ENCODE data around the gene ATXN2.

DNA sequence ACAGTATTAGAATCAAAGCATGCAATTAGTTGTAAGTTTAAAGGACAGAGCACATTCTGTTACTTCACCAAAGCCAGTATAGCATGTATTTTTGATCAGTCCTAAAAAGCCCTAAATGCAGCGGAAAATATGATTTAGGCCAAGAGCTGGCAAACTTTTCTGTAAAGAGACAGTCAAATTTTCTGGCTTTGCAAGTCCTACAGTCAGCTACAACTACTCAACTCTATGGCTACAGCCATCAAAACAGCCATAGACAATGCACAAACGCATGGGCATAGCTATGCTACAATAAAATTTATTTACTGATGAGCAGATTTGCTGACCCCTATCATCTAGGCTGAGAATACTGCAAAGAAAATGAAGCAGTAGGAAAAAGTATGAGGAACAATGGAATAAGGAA, 52.9 kb downstream of the ATXN2 start:
- TF ChIP-seq, protein P1, sequence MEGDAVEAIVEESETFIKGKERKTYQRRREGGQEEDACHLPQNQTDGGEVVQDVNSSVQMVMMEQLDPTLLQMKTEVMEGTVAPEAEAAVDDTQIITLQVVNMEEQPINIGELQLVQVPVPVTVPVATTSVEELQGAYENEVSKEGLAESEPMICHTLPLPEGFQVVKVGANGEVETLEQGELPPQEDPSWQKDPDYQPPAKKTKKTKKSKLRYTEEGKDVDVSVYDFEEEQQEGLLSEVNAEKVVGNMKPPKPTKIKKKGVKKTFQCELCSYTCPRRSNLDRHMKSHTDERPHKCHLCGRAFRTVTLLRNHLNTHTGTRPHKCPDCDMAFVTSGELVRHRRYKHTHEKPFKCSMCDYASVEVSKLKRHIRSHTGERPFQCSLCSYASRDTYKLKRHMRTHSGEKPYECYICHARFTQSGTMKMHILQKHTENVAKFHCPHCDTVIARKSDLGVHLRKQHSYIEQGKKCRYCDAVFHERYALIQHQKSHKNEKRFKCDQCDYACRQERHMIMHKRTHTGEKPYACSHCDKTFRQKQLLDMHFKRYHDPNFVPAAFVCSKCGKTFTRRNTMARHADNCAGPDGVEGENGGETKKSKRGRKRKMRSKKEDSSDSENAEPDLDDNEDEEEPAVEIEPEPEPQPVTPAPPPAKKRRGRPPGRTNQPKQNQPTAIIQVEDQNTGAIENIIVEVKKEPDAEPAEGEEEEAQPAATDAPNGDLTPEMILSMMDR (IDR thresholded peaks at IDR 0.05) = no peak
- TF ChIP-seq POLR2A (IDR thresholded peaks at IDR 0.05) = no peak

Measured in thyroid gland (tissue), 4 donors.